Measurements from ENCODE around the gene XYLT1. TPM values are rescaled to one million over a fixed set of nuclear protein-coding genes. Genes with fewer than 3 reads are reported as not detected.

XYLT1 gene
- total RNA-seq, 4 donors from 2014 or later: 20.0 to 43.0 (median 27.4) TPM

GRCh38 chr16:17273142-17273561 lies 197.6 kb downstream of the XYLT1 start:
- TF ChIP-seq CTCF (IDR thresholded peaks at IDR 0.05): no peak
- DNase-seq (ENCODE audit: low spot score) (no peak), ATAC-seq (ENCODE audit: low FRiP score) (no peak)

GRCh38 chr16:17272716-17273115 lies 198.0 kb downstream of the XYLT1 start:
- no peak for TF ChIP-seq CTCF (IDR thresholded peaks at IDR 0.05)
- no peak for DNase-seq (ENCODE audit: low spot score)
- no peak for ATAC-seq (ENCODE audit: low FRiP score)

- TF ChIP-seq CTCF (IDR thresholded peaks at IDR 0.05): no peak
- ATAC-seq (ENCODE audit: low FRiP score) (no peak), DNase-seq (ENCODE audit: low spot score) (no peak)
Measured at GRCh38 chr16:17271687-17272086, 199.1 kb downstream of the XYLT1 start.

- TF ChIP-seq CTCF (IDR thresholded peaks at IDR 0.05): no peak
- DNase-seq (ENCODE audit: low spot score): no peak
- ATAC-seq (ENCODE audit: low FRiP score): no peak
Measured at GRCh38 chr16:17270683-17271109, 200.1 kb downstream of the XYLT1 start.

- DNase-seq (ENCODE audit: low spot score) (no peak), ATAC-seq (ENCODE audit: low FRiP score) (no peak)
- TF ChIP-seq CTCF (IDR thresholded peaks at IDR 0.05): no peak
Measured at GRCh38 chr16:17270111-17270510, 200.6 kb downstream of the XYLT1 start.

- TF ChIP-seq CTCF (IDR thresholded peaks at IDR 0.05): no peak
- ATAC-seq (ENCODE audit: low FRiP score) (no peak), DNase-seq (ENCODE audit: low spot score) (no peak)
Measured at GRCh38 chr16:17269439-17269838, 201.3 kb downstream of the XYLT1 start.

- ATAC-seq (ENCODE audit: low FRiP score) (no peak), DNase-seq (ENCODE audit: low spot score) (no peak)
- TF ChIP-seq CTCF (IDR thresholded peaks at IDR 0.05): no peak
Measured at GRCh38 chr16:17266608-17267313, 204.0 kb downstream of the XYLT1 start.
